Measurements from ENCODE around the gene MEGF11. TPM values are rescaled to one million over a fixed set of nuclear protein-coding genes. Genes with fewer than 3 reads are reported as not detected.

MEGF11 gene
- total RNA-seq, 1 experiment from 2014 or later = 1.2 TPM

GRCh38 chr15:66076591-66077319 is 176.8 kb downstream of the MEGF11 start:
- Mint-ChIP-seq H3K4me1 (peaks cover 22 to 29% of the 10 kb centered on the region in 2 experiments), H3K36me3 (ENCODE audit: insufficient read depth in 1 of 3, low read depth in 3 of 3) (no peaks in the 10 kb centered on the region), H3K27ac (no peak overlapping the region; a peak in 1 of 7 replicates), H3K27me3 (ENCODE audit: low read depth) (peaks cover 5% of the 10 kb centered on the region; the same call in 1 of the 2 replicates), H3K4me3 (no peak overlapping the region), H3K9me3 (no peaks in the 10 kb centered on the region)
- H3K4me2 ChIP-seq (ENCODE audit: insufficient read depth, insufficient read length, low read length) = no peak overlapping the region
- H3K23ac ChIP-seq (ENCODE audit: insufficient read length, low read depth, low read length) = no peak overlapping the region
- H3K23me2 ChIP-seq (ENCODE audit: insufficient read length, low read depth, low read length, poor library complexity, severe bottlenecking) = no peaks in the 10 kb centered on the region
- H2BK5ac ChIP-seq (ENCODE audit: insufficient read length, low read length) = no peak overlapping the region
- H2BK15ac ChIP-seq (ENCODE audit: low read depth, low read length) = no peak overlapping the region
- no peak overlapping the region for H3K14ac ChIP-seq (ENCODE audit: insufficient read depth, low read length)
- H2BK120ac ChIP-seq (ENCODE audit: low read depth, low read length, poor library complexity, severe bottlenecking) = no peak overlapping the region
- TF ChIP-seq, protein P1, sequence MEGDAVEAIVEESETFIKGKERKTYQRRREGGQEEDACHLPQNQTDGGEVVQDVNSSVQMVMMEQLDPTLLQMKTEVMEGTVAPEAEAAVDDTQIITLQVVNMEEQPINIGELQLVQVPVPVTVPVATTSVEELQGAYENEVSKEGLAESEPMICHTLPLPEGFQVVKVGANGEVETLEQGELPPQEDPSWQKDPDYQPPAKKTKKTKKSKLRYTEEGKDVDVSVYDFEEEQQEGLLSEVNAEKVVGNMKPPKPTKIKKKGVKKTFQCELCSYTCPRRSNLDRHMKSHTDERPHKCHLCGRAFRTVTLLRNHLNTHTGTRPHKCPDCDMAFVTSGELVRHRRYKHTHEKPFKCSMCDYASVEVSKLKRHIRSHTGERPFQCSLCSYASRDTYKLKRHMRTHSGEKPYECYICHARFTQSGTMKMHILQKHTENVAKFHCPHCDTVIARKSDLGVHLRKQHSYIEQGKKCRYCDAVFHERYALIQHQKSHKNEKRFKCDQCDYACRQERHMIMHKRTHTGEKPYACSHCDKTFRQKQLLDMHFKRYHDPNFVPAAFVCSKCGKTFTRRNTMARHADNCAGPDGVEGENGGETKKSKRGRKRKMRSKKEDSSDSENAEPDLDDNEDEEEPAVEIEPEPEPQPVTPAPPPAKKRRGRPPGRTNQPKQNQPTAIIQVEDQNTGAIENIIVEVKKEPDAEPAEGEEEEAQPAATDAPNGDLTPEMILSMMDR (conservative IDR thresholded peaks at IDR 0.05) = no peak
- H3K79me2 ChIP-seq (ENCODE audit: insufficient read depth, low read length) = no peaks in the 10 kb centered on the region
- H3K9me3 ChIP-seq (ENCODE audit: control insufficient read depth, low read depth, low read length) = no peaks in the 10 kb centered on the region
- H2BK20ac ChIP-seq (ENCODE audit: low read depth, low read length, poor library complexity, severe bottlenecking) = no peak overlapping the region
- DNase-seq = no peak
- WGBS (ENCODE audit: extremely low coverage, insufficient read length, low lambda C conversion rate) = no CpG with 5 or more reads among the region's 4 CpGs
- peaks cover 2% of the 10 kb centered on the region; the same call in 1 of the 2 replicates for H3K4me1 ChIP-seq (ENCODE audit: insufficient read depth, low read length)
- no peak overlapping the region for H3T11ph ChIP-seq (ENCODE audit: low read length)
- no peak overlapping the region for H4K5ac ChIP-seq (ENCODE audit: insufficient read length, low read depth, low read length)
- no peak overlapping the region for H4K8ac ChIP-seq (replicated peaks; ENCODE audit: insufficient read length, low read depth, low read length)
- H3K27me3 ChIP-seq (ENCODE audit: insufficient read depth, low read length) = no peaks in the 10 kb centered on the region
- H4K20me1 ChIP-seq (ENCODE audit: control insufficient read depth, insufficient read depth, insufficient read length) = no peaks in the 10 kb centered on the region
- H3K9ac ChIP-seq (ENCODE audit: extremely low read depth, insufficient read length, low read length) = no peak overlapping the region
- H3K56ac ChIP-seq (ENCODE audit: insufficient read length, low read depth, low read length) = no peak overlapping the region
- H3K18ac ChIP-seq (ENCODE audit: insufficient read length, low read depth, low read length) = no peak overlapping the region
- no peak overlapping the region for H4K91ac ChIP-seq (ENCODE audit: insufficient read length, low read depth, low read length)
- no peak overlapping the region for H2AFZ ChIP-seq (ENCODE audit: low read length)
- H2BK12ac ChIP-seq (ENCODE audit: insufficient read length, low read depth, low read length) = no peak overlapping the region
- H2AK5ac ChIP-seq (ENCODE audit: insufficient read length, low read length) = no peak overlapping the region
- no peak overlapping the region for H3K4ac ChIP-seq (ENCODE audit: low read depth, low read length)
- no peaks in the 10 kb centered on the region for H3K79me1 ChIP-seq (ENCODE audit: insufficient read depth, low read depth, low read length, poor library complexity, severe bottlenecking)
- H3K27ac ChIP-seq (ENCODE audit: insufficient read length, low read depth, low read length) = no peak overlapping the region
